K562 (cell line): Measurements from ENCODE around the gene ERC2. TPM values are rescaled to one million over a fixed set of nuclear protein-coding genes. Genes with fewer than 3 reads are reported as not detected.

Experiments used
- ATAC-seq: fragments of 200-7000 bp; cut with Tn5 transposase; 3 replicates; pipeline ENCODE4 v1.9.1; 2020; ENCODE audit warnings: moderate library complexity
- BruUV-seq: library from RNA; stranded (reverse); fragments of 400-500 nt; replicated peaks from 2 replicates; lab custom pipeline; 2021; lab: Mats Ljungman, UMichigan
- CTCF ChIA-PET: fragments of 300-600 bp; formaldehyde crosslinking; extraction: SDS; loops from one replicate; lab custom pipeline; 2021; ENCODE audit warnings: low intra/inter-chr PET ratio; lab: Yijun Ruan, JAX
- POLR2A ChIA-PET: fragments of 300-600, 350-650 bp; sonication (Branson Sonifier 250); formaldehyde crosslinking; extraction: SDS; loops from one replicate; lab custom pipeline; 2021; ENCODE audit warnings: antibody characterized with exemption, inconsistent platforms; lab: Yijun Ruan, JAX
- DNase-seq, 4 experiments: peaks; one replicate each; pipeline versions ENCODE4 v3.0.0 to v3.0.0-alpha.2; 2011 to 2018; ENCODE audit warnings: low spot score in 3 of 4, mixed read lengths in 3 of 4; ENCODE audit errors: extremely low read depth in 1 of 4
- FAIRE-seq: peaks from 2 replicates; lab custom pipeline; 2011; peaks lifted over from hg19 to GRCh38; lab: Jason Lieb, UNC
- H2AFZ ChIP-seq: 2 replicates; pipeline ENCODE4 v1.6.0; 2011; ENCODE audit warnings: low read depth, low read length, control low read depth, inconsistent platforms
- H3K27ac ChIP-seq: fragments of 200-600 bp; 3 replicates; pipeline ENCODE4 v1.8.0; 2011; ENCODE audit warnings: low read depth, mild to moderate bottlenecking, control low read depth, inconsistent platforms, low read length, moderate library complexity, mixed read lengths; ENCODE audit errors: extremely low read depth
- H3K27me3 ChIP-seq, 2 experiments: fragments of 300-600 bp in 1 of 2; 2 replicates in 1 of 2; 3 replicates in 1 of 2; pipeline versions ENCODE4 v1.6.0 to v1.8.0; 2011; ENCODE audit warnings: inconsistent platforms in 2 of 2, low read length in 2 of 2, mild to moderate bottlenecking in 1 of 2, mixed read lengths in 1 of 2, moderate library complexity in 1 of 2; ENCODE audit not compliant: control insufficient read depth in 2 of 2, insufficient read depth in 2 of 2
- H3K36me3 ChIP-seq: fragments of 300-600 bp; 3 replicates; pipeline ENCODE4 v1.8.0; 2011; ENCODE audit warnings: mild to moderate bottlenecking, low read length, inconsistent platforms; ENCODE audit not compliant: control insufficient read depth, insufficient read depth
- H3K4me1 ChIP-seq, 2 experiments: fragments of 200-600 bp in 1 of 2; replicated peaks in 1 of 2; 2 replicates in 1 of 2; 3 replicates in 1 of 2; pipeline versions ENCODE4 v1.5.1 to v1.8.0; 2011; ENCODE audit warnings: inconsistent platforms in 2 of 2, low read length in 2 of 2, mild to moderate bottlenecking in 1 of 2, mixed read lengths in 1 of 2, moderate library complexity in 1 of 2; ENCODE audit not compliant: control insufficient read depth in 2 of 2, insufficient read depth in 2 of 2
- H3K4me2 ChIP-seq: 2 replicates; pipeline ENCODE4 v1.6.1; 2011; ENCODE audit warnings: low read length, control low read depth, inconsistent platforms, mixed read lengths; ENCODE audit not compliant: insufficient read depth
- H3K4me3 ChIP-seq: fragments of 200-600 bp; sonication (generic), shearing (Covaris generic); 2 replicates; pipeline ENCODE4 v1.5.1; 2016; ENCODE audit warnings: control low read depth, inconsistent platforms
- H3K79me2 ChIP-seq: fragments of 200-600 bp; 3 replicates; pipeline ENCODE4 v1.8.0; 2011; ENCODE audit warnings: low read length, inconsistent platforms; ENCODE audit not compliant: control insufficient read depth, insufficient read depth
- H3K9ac ChIP-seq, 2 experiments: 2 replicates each; pipeline versions ENCODE4 v1.6.0 to v1.6.1; 2011; ENCODE audit warnings: low read depth in 2 of 2, low read length in 2 of 2, control low read depth in 1 of 2, inconsistent platforms in 1 of 2, mild to moderate bottlenecking in 1 of 2, mixed read lengths in 1 of 2; ENCODE audit not compliant: insufficient read depth in 1 of 2
- H3K9me1 ChIP-seq: one replicate; pipeline ENCODE4 v1.6.0; 2011; ENCODE audit warnings: inconsistent platforms, mild to moderate bottlenecking, low read length, moderate library complexity; ENCODE audit not compliant: control insufficient read depth, insufficient read depth
- H3K9me3 ChIP-seq: replicated peaks from 2 replicates; pipeline ENCODE4 v1.5.1; 2011; ENCODE audit warnings: low read depth, low read length, inconsistent platforms; ENCODE audit not compliant: control insufficient read depth, insufficient read depth
- H4K20me1 ChIP-seq: replicated peaks from 2 replicates; pipeline ENCODE4 v1.6.1; 2011; ENCODE audit warnings: low read length, inconsistent platforms, mixed read lengths; ENCODE audit not compliant: control insufficient read depth, insufficient read depth
- ELF4 ChIP-seq: fragments of 450-650 bp; formaldehyde crosslinking; IDR thresholded peaks from 2 replicates; pipeline ENCODE4 v1.4.0; 2022; ENCODE audit warnings: missing genetic modification characterization
- NR2C2 ChIP-seq, 2 experiments: fragments of 200-800 bp in 1 of 2; sonication (Bioruptor generic) in 1 of 2; sonication (generic) in 1 of 2; formaldehyde crosslinking in 1 of 2; IDR thresholded peaks; 2 replicates each; pipeline versions ENCODE4 v1.6.1 to v1.8.0; 2016 to 2022; ENCODE audit warnings: mild to moderate bottlenecking in 1 of 2, missing compliant biosample characterization in 1 of 2, missing genetic modification characterization in 1 of 2, missing genetic modification reagents in 1 of 2
- ZNF311 ChIP-seq: fragments of 250-450 bp; sonication (Bioruptor Pico); IDR thresholded peaks from 2 replicates; pipeline ENCODE4 v1.4.0; 2020; ENCODE audit warnings: mild to moderate bottlenecking, moderate library complexity
- WGBS: fragments of 100-300 bp; shearing (Covaris generic); methylation state at CpG from one replicate; pipeline ENCODE4 v1.1.6; 2016; ENCODE audit warnings: low coverage, mixed read lengths; ENCODE audit not compliant: insufficient coverage; ENCODE audit errors: missing lambda C conversion rate; 5-methylcytosine and 5-hydroxymethylcytosine counted together
- in situ Hi-C: fragments of 300-500 bp; cut with MboI; formaldehyde crosslinking; loops from 4 replicates; pipeline ENCODE4 v1.15.0; 2018; ENCODE audit warnings: inconsistent platforms, mixed read lengths
- intact Hi-C: fragments of 100-400 bp; cut with micrococcal nuclease; formaldehyde crosslinking; loops from 2 replicates; pipeline ENCODE4 v1.14.2; 2022
- polyA plus RNA-seq, 8 experiments: library from polyadenylated mRNA; depleted of rRNA in 4 of 8; stranded (reverse) in 5 of 8; unstranded in 3 of 8; fragments of >200 nt; fragmentation: Nextera tagmentation in 2 of 8; fragmentation: Illumina TruSeq in 1 of 8; extraction: Ambion mirVana in 2 of 8; extraction: Trizol in 1 of 8; gene quantifications; 2 replicates each; pipeline versions ENCODE4 v1.2.1 to v1.2.3, GENCODE V29; 2011 to 2014; ENCODE audit warnings: inconsistent platforms in 1 of 8, missing spikeins in 1 of 8
- total RNA-seq, 7 experiments: library from RNA; depleted of rRNA in 6 of 7; stranded (reverse); fragments of >200 nt in 6 of 7; fragmentation: Illumina TruSeq in 2 of 7; extraction: Trizol in 2 of 7; gene quantifications; 2 replicates each; pipeline versions ENCODE4 v1.2.1 to v1.2.3, GENCODE V29; 2011 to 2021; ENCODE audit warnings: low replicate concordance in 1 of 7

The ERC2 gene
- total and polyA plus RNA-seq, 9 of the 15 experiments (the other 6 are each of a cell fraction or from before 2014, with no cell fraction given) = 0.04 to 0.18 (median 0.07) TPM; not detected in 2

- no peak overlapping the region for H3K4me2 ChIP-seq
- TF ChIP-seq NR2C2 (CRISPR knock-in tag; IDR thresholded peaks at IDR 0.05) (no peak), NR2C2 (tag; IDR thresholded peaks at IDR 0.05) (peak; percentile 24; the same call in 1 of the 2 replicates), ZNF311 (no peak)
- 4% methylated on average over 8 of the region's 10 CpGs for WGBS
Measured at GRCh38 chr3:55569033-55569599, 899.2 kb downstream of the ERC2 start.

GRCh38 chr3:55567615-55568014, 900.7 kb downstream of the ERC2 start:
- BruUV-seq = no TSS peak
- no peak for TF ChIP-seq ELF4 (CRISPR knock-in tag)
- TF ChIP-seq, all 486 proteins: peak for 0
- H3K4me3 ChIP-seq = no peak overlapping the region
- ATAC-seq (no peak), DNase-seq (no peak), FAIRE-seq (no peak)
- H2AFZ ChIP-seq = no peak overlapping the region
- in situ Hi-C loops (no loop called here), intact Hi-C loops (no loop called here)
- no peaks in the 10 kb centered on the region for H3K36me3 ChIP-seq
- no peak overlapping the region for H3K4me2 ChIP-seq
- CTCF ChIA-PET = no interaction called here
- POLR2A ChIA-PET = no interaction called here
- no peaks in the 10 kb centered on the region for H3K79me2 ChIP-seq
- H3K9me1 ChIP-seq = no peaks in the 10 kb centered on the region
- H4K20me1 ChIP-seq = no peaks in the 10 kb centered on the region
- 0% methylated on average over 2 of the region's 3 CpGs for WGBS
- peaks cover 0 to 2% of the 10 kb centered on the region in 2 experiments; a peak in 1 of 5 replicates for H3K27me3 ChIP-seq
- H3K9ac ChIP-seq = no peak overlapping the region
- H3K9me3 ChIP-seq = no peaks in the 10 kb centered on the region
- no peaks in the 10 kb centered on the region for H3K4me1 ChIP-seq
- H3K27ac ChIP-seq = no peak overlapping the region

More at GRCh38 chr3:55569033-55569599, 899.2 kb downstream of the ERC2 start:
- ATAC-seq = no peak
- H4K20me1 ChIP-seq = no peaks in the 10 kb centered on the region
- H3K79me2 ChIP-seq = no peaks in the 10 kb centered on the region
- no peaks in the 10 kb centered on the region for H3K9me1 ChIP-seq
- H3K27me3 ChIP-seq = peaks cover 0 to 2% of the 10 kb centered on the region in 2 experiments; a peak in 1 of 5 replicates
- in situ Hi-C loops = no loop called here
- CTCF ChIA-PET = no interaction called here
- no peaks in the 10 kb centered on the region for H3K4me1 ChIP-seq
- H3K4me3 ChIP-seq = no peak overlapping the region
- DNase-seq = no peak
- H3K9ac ChIP-seq = no peak overlapping the region
- H3K9me3 ChIP-seq = no peaks in the 10 kb centered on the region
- intact Hi-C loops = no loop called here
- POLR2A ChIA-PET = no interaction called here
- no peaks in the 10 kb centered on the region for H3K36me3 ChIP-seq
- H2AFZ ChIP-seq = no peak overlapping the region
- H3K27ac ChIP-seq = no peak overlapping the region
- FAIRE-seq = no peak
- BruUV-seq = no TSS peak
